SK-N-DZ (cell line): Measurements from ENCODE around the gene NR2F2.

Source experiments
- DNase-seq: peaks from one replicate; pipeline ENCODE4 v3.0.0-alpha.2; 2015; ENCODE audit warnings: low spot score

NR2F2 gene

DNA sequence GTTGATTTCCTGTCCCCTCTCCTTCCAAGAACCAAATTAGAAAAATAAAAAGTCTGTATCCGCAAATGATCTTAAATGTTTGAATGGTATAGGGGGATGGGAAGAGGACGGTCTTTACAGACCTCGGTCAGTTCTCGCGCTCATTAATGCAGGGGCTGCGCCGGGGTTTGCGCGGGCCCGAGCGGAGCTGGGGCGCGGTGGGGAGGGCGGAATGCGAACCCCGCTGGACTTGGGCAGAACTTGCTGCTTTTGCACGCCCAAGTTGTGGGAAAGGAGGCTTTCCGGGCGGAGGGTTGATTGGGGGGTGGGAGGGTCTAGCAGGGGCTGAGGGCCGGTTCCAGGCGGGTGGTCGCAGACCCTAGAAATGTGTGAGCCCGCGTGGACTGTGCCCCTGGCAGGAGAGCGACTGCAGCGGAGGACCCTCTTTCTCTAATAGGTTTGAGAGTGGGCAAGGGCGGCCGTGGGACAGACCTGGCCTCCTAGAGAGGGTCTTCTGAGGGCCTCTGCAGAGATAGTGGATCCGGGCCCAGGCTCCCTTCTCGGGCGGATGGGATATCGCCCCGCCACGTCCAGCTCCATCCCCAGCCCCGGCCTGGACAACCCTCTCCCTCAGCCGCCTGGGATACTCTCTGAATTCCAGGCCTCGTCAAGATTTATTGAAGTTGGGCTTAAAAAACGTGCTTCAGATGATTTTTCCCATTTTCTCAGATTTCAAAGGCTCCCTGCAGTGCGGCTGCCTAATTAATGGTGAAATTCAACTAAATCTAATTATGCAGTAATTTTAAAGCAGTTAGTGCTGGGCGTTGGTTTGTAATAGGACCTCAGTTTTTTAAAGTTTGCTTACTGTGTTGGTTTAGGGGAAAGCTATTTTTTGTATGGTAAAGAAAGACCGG is 11.3 kb downstream of the NR2F2 start:
- DNase-seq, result no peak

DNA sequence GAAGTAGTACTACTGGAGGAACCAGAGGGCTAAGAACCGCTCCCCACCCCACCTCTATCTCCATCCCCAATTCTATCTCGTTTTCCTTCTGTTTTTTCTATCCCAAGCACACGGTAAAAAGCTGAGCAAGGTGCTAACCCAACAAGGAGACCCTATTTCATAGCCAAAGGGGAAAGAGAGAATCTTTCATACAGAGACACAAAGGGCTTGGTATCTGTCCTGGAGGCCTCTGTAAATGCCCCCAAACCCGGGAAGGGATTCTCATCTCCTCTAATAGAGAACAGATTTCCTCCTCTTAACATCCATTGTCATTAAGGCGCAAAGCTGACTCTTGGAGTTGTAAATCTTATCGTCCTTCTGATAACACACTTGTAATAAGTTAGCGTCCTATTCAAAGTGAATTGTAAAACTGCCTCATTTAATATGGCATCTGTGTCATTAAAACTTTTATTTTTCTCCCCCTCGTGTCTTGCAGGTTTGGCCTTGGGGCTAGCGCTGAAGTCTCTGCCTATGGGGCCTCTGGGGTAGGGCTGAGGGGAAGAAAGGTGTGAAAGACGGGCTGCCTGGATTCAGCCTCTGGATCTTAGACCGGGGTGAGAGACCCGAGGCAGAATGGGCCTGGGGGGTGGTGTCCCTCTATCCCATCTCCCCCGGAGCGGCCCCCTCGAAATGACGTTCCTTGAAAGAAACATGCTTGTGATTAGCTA is 12.1 kb downstream of the NR2F2 start:
- no peak for DNase-seq

DNA sequence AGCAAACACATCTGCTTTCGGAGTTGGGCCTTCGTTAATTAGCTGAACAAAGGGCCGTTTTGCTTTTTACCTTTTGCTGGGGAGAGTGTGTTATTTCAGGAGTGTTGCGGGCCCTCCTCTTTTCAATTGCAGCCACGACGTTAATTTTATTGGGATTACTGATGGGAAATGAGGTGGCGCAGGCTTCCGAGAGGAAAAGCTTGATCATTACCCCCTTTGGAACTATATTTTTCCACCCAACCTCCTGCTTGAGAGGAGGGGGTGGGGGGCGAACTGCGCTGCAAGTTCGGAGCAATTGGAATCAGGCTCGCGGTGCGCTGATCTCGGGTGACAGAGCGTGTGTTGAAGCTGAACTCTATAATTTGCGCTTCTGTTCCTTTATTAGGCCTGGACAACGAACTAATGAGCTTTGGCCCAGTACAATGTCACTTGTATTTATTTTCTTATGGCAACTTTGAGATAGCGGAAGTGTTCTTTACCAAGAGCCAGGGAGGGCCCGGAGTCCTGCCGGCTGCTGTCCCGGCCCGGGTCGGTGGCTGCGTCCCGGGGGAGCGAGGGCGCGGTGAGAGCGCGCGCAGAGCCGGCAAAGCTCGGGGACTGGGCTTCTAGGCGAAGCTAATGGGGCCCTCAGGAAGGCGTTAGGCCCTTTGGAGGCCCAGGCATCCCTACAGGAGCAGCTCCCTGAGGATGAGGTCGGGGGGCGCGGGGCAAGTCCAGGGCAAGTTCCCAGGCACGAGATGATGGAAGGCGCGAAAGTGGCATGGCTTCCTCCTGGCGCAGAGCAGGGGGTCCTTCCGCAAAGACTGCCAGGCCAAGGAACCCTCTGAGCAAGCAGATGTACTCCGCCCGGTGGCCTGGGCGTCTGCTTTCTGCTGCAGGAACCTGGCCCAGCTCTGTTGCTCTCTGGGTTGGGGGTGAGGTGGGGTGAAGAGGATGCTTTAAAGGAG is 12.9 kb downstream of the NR2F2 start:
- no peak for DNase-seq

DNA sequence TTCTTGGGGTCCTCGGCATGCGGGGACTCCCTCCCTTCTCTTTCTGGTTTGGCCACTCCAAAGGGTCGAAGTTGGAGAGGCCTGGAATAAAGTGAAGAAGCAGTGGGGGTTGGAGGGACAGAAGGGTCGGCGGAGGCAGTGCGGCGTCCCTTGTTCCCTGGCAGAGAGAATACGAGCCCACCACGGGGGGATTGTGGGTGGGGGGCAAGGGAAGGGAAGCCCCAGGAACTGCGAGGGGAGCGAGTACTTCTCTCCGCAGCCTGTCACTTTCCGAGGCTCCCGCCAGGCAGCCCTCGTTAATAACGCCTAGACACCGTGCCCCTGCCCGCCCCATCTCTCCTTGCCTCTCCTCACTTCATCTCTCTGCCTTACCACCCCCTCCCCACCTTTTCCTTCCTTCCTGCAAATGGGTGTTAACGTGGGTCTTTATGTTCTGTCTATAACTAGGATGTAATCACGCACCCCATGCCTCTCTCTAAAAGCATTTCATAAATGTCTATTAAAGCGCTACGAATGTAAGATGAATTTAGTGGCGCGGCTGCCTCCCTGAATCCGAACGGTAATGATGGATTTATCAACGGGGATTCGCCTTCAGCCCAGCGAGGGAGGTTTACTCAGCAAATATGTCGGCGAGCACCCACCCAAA is 13.7 kb downstream of the NR2F2 start:
- no peak for DNase-seq

DNA sequence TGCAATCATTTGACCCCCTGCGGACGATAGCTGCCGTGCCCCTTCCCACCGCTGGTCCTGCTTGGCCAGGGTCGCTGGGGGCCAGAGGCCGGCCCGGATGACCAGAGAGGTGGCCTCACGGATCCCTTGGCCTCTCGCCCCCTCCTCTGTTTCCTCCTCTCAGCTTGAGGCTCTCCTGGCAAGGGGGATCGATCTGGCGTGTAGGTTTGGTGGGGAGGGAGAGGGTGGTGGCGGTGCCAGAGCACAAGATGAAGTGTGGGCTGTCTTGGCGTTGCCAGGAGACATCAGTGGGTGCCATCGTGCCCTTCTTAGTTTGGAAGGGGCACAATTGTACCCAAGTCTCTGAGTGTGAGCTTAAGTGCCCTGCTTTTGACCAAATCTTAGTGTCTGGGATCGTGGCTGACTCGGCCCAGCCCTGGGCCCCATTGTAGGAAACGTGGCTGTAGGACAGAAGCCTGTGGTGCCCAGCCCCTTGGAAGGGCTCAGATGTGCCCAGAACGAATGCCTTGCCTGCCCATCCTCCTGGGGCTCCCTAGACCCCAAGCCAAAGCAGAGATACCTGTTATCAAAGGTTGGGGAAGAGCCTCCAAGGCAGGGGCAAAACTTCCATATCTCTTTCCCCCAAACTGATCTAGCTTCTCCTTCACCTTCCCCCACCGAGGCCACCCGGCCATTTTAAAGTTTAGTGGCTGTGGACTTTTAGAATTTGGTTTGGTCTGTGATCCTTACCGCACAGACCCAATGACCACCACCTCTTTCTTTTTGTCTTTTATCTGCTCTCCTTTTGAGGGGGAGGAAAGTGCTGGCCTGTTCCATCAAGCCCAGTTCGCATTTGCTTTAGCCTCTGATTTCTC is 14.4 kb downstream of the NR2F2 start:
- DNase-seq, result no peak

DNA sequence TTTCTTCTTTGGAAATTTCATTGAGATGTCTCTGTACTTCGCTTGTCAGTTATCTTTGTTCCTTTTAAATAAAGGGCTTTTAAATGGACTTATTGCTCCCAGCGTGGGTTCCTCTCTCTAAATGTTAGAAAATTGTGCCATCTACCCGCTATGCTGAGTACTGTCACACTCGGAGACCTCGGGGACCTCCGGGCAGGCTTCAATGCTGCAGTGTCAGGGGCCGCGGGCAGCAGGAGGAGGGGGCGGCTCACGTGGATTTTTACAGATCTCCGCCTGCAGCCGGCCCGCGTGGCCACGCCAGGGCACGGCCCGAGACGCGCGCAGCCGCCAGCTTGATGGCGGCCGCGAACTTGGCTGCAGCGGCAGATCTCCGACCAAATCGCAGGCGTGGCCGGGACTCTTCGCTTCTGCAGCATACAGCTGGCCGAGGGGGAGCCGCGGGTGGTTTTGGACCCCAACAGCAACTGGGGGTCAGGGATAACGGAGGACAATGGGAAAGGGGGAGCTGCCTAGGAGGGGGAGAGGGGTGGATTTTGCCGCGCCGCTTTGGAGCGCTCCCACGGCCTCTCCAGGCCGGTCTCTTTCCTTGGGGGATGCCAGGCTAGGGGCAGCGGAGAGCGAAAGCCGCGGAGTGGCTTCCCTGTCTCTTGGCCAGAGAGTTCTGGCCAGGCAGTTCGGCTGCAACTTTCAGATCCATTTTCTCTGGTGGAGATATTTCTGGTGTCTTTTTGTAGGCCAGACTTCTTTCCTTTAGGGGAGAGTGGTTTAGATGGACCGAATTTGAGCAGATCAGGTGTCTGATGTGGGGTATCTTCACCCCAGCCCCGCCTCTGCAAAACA is 15.3 kb downstream of the NR2F2 start:
- DNase-seq, result peak; percentile 76

DNA sequence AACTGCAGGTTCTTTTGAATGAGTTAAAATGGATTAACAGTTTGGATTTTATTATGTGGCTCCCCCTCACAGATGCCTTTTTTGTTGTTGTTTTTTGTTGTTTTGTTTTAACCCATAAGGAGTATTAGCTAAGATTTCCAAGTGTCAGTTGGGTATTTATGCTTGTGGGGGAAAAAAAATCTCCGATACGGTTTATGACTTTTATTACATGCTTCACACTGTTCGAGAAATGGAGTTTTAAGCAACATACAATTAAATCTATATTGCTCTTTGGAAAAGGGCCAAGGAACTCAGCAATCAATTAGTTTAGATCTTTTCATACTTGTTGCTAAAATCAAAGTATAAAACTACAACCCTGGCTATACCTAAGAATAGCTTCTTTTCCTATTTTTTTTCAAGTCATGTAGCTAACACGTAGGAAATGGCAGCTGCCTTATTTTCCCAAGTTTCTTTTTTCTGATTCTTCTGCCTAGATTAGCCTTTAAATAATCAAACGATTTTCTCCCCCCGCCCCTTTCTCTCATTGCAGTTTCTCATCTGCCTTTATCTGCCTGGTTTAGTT is 16.0 kb downstream of the NR2F2 start:
- no peak for DNase-seq

DNA sequence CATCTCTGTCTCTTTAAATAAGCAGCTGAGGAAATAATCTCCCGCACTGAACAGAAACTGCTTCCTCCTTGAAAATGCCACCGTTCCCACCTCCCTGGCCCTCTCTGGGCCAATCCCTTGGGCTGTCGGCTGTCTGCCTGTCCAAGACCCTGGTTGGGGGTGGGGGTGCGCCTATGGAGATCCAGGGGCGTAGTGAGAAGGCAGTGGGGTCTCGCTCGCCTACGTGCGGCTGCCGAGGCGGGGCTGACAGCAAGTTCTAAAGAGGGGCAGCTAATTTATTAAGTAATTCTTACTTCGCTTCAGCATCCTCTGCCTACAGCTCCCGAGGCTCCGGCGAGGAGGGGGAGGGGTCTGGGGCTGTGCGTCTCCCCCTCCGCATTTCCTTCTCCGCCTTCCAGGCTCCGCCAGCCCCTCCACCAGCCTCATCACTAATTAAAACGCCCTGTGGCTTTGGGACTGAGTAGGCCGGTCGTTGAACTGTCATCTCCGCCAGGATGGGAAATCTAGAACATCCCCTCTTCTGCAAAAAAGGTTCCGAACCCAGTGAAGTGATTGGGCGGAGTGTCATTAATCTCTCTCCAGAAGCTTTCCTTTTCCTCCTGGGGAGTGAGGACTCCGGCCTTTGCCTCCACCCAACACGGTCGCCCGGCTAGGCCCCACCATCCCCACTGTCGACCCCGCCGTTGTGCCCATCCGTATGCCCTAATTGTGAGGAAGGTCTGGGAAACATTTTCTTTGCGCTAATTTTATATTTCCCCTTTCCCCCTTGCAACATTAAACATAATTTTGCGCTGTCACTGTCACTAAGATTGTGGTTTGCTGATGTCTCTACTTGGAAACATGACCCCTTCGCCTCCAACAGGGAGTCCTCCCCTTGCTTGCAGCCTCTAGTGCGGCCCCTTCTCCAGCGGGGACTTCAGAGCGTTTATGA is 16.9 kb downstream of the NR2F2 start:
- DNase-seq, result no peak

DNA sequence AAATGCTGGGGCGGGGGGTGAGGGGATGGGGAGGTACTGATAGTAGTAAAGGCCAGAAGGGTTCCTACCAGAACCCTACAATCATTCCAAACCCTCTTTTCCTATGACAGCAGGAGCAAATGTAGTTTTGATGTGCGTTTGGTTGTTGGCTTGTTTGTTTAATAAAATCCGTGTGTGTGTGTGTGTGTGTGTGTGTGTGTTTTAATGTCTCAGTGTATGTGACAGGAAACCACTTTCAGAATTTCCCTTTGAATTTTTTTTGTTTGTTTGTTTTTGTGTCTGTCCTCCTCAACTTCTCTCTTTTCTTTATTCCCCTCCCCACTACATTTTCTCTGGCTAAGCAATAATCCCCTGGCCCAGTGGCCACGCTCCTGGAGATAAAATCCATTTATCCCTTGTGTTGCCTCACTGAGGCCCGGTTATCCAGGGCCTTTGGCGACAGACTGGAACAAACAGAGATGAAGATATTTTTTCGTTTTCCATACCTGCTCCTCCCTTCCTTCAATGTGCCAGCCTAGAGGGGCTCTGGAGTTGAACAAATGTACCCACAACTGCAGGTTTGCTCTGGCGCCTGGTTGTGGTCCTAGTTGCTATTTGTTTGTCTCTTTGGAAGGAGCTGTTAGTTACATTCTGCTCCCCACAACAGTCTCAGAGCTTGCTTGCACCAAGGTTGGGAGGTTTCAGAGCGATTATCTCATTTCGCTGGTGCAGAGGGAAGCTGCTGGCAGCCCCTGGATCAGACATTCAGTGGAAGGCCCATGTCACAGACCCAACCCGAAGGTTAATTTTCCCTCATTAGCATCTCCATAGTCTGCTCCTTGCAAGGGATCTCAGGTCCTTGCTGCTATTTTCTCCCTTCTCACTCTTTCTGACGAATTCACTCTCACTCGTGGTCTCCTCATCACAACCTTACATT is 17.9 kb downstream of the NR2F2 start:
- no peak for DNase-seq

DNA sequence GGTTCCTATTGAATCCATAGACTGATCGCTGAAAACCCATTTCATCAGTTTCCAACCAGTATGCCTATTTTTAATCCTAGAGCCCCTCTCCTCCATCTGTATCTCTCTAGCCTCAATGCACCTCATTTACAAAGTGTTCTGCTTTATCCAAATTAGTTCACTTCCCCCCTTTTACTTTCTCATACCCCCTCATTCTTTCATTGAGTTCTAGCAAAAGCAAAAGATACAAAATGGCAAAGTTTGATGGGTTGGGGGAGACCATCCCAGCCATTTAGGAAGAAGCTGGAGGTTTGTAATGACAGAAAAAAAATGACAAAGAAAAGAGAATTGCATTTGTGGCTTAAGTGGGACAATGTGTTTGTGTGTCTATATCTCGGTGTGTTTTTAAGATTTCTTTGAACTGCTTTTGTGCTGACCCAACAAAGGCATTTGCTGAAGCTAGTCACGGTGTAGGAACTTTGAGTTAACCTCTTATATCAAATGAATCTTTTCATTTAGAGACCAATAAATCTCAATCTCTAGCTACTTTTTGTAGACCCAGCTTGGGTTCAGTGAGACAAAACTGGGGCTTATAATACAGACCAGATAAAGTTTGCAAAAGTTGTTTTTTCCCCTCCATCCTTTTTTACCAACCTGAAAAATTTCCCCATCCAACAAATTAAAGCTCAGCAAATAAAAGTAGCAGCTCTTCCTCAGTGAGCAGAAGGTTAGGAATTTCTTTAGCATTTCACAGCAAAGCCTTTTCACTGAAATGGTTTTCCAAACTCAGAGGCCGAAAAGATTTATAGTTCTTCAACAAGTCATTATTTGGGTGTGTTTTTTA is 18.7 kb downstream of the NR2F2 start:
- DNase-seq, result no peak

DNA sequence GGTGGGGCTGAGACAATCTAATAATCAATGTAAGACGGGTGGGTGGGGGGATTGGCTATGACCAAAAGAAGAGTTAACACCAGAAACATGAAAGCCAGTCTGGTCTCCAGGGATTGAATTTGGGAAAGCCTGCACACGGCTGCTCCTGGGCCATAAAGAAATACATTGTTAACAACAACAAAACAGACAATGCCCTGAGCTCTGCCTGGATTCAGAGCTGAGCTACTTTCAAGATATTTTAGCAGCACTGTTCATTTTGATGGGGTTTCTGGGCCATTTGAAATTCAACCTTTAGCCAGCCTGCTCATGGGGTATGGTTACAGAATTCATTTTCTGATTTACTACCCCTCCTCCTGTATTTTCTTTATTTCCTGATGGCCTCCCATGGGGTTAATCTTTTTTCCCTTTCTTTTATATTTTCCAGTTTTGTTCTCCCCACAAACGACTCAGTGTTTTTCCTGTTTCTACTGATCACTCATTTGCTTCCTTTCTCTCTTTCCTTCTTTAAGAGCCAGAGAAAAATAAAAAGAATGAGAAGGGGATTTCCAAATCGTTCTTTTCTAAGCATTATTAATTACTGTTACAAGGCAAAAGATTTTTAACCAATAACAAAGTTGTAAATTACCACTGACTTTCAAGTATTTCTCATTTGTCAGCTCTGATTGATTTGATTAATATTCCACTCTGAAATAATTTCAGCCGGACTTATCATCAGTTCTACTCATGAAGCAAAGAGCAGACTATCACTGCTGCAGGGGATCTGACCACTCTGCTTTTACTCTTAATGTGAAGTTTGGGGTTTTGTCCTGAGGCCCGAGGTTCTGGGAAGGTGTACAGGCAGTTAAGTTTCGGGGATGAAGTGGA is 19.6 kb downstream of the NR2F2 start:
- DNase-seq, result no peak

DNA sequence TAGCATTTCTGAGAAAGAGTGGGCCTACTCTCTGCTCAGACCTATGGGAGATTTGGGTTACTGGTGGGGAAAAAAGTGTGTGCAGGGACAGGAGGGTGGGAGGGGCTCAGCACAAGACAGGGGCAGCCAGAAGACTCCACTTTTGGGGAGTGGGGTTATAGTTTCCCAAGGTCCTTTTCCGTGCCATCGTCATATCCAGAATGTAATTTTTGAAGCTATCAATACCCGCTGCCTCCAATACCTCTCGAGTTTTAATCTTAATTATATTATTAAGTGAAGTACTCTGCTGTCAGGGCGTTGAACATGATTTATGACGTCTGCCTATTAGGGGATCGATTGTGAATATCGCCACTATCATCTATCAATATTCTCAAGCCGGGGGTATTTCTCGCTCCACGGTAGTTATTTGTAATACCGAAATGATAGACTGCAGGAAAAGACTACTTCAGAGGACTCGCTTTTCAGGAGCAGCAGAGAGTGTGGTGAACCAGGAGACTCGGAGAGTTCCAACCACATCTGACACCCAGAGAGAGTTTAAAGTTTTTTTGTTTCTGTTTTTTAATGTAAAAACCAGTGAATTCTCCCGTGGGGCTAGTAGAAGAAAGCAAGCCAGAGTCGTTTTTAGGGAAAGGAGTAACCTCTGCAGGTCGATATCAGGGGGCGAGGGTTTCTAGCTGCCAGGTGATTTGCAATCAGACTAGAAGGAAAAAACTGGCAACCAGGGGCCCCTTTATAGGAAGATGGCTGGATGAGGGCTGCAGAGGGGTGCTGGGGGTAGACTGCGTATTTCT is 20.6 kb downstream of the NR2F2 start:
- no peak for DNase-seq

DNA sequence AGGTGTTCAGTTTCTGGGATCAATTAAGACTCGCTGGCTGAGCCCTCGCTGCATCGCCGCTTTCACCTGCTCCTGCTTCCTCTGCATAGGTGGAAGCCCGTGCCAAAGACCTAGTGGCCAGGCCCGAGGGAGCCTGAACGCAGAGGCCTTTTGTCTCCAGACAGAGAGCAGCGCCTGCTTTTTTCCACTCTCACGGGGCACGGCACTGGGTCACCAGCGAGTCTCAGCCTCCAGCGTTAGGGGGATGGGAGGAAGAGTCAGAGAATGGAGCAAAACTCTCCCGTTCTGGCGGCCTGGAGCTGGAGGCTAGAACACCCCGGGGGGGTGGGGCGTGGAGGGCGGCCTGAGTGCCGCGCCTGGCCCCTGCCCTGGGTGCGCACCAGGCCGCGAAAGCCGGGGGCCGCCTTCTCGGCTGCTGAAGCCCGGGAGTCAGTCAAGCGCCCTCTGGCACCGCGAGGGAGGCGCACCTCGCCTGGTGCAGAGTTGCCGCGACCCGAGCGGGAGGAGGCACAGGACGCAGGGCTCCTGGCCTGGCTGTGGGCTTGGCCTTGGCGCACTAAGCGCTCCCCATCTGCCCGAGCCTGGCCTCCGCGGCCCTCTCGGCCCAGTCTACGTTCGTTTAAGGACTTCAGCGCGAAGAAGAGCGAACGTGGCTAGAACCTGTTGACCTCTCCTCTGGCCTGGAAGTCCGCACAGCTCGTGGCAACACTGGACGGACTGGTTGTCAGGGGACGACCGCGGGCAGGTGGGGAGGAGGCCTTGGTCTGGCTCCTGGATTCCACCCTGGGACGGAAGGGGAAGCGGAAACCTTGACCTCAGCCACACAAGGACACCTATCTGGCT is 21.5 kb downstream of the NR2F2 start:
- no peak for DNase-seq
